Measurements from ENCODE around the gene CTNS.

Gene CTNS

GRCh38 chr17:3627769-3628167, 8.8 kb upstream of the CTNS start:
- Histone ChIP-seq H3K4me1 (no peaks in the 10 kb centered on the region), H3K9me3 (no peaks in the 10 kb centered on the region), H3K27me3 (no peaks in the 10 kb centered on the region), H3K36me3 (peaks cover 3% of the 10 kb centered on the region; the same call in 1 of the 2 replicates), H3K4me3 (ENCODE audit: low read depth, low read length) (no peak overlapping the region)
- no peak for TF ChIP-seq CTCF (IDR thresholded peaks at IDR 0.05; ENCODE audit: low read depth, low read length)
- no peak for DNase-seq

GRCh38 chr17:3630781-3631180, 5.8 kb upstream of the CTNS start:
- H3K27me3 ChIP-seq, result no peaks in the 10 kb centered on the region
- no peaks in the 10 kb centered on the region for H3K4me1 ChIP-seq
- DNase-seq, result no peak
- H3K9me3 ChIP-seq, result no peaks in the 10 kb centered on the region
- H3K36me3 ChIP-seq, result no peaks in the 10 kb centered on the region
- no peak overlapping the region for H3K4me3 ChIP-seq (ENCODE audit: low read depth, low read length)
- TF ChIP-seq CTCF (IDR thresholded peaks at IDR 0.05; ENCODE audit: low read depth, low read length), result no peak

GRCh38 chr17:3632287-3632686, 4.3 kb upstream of the CTNS start:
- Histone ChIP-seq H3K36me3 (no peaks in the 10 kb centered on the region), H3K4me3 (ENCODE audit: low read depth, low read length) (no peak overlapping the region), H3K9me3 (no peaks in the 10 kb centered on the region), H3K4me1 (no peaks in the 10 kb centered on the region), H3K27me3 (no peaks in the 10 kb centered on the region)
- TF ChIP-seq CTCF (IDR thresholded peaks at IDR 0.05; ENCODE audit: low read depth, low read length), result no peak
- no peak for DNase-seq

GRCh38 chr17:3635474-3636153, 946 bp upstream of the CTNS start:
- no peak for TF ChIP-seq CTCF (IDR thresholded peaks at IDR 0.05; ENCODE audit: low read depth, low read length)
- H3K9me3 ChIP-seq, result no peaks in the 10 kb centered on the region
- peak overlapping the region; percentile 69 for H3K4me3 ChIP-seq (ENCODE audit: low read depth, low read length)
- H3K36me3 ChIP-seq, result no peaks in the 10 kb centered on the region
- no peaks in the 10 kb centered on the region for H3K4me1 ChIP-seq
- H3K27me3 ChIP-seq, result no peaks in the 10 kb centered on the region
- DNase-seq, result no peak

GRCh38 chr17:3636908-3637373, 381 bp downstream of the CTNS start:
- no peak for DNase-seq
- Histone ChIP-seq H3K36me3 (no peaks in the 10 kb centered on the region), H3K4me3 (ENCODE audit: low read depth, low read length) (peak overlapping the region; percentile 69), H3K27me3 (no peaks in the 10 kb centered on the region), H3K9me3 (no peaks in the 10 kb centered on the region), H3K4me1 (no peaks in the 10 kb centered on the region)
- no peak for TF ChIP-seq CTCF (IDR thresholded peaks at IDR 0.05; ENCODE audit: low read depth, low read length)

GRCh38 chr17:3639981-3640596, 3.5 kb downstream of the CTNS start:
- no peak for DNase-seq
- Histone ChIP-seq H3K27me3 (no peaks in the 10 kb centered on the region), H3K4me1 (no peaks in the 10 kb centered on the region), H3K36me3 (no peaks in the 10 kb centered on the region), H3K9me3 (no peaks in the 10 kb centered on the region), H3K4me3 (ENCODE audit: low read depth, low read length) (no peak overlapping the region)
- no peak for TF ChIP-seq CTCF (IDR thresholded peaks at IDR 0.05; ENCODE audit: low read depth, low read length)

Data from BE2C (cell line).